GM12875 (cell line): ENCODE data around the gene IGF2BP2.

ENCODE experiments used
- H3K4me3 ChIP-seq: one replicate; pipeline ENCODE4 v1.5.1; 2011; ENCODE audit warnings: low read depth, low read length, control low read depth
- TF ChIP-seq, protein P1 (sequence below): IDR thresholded peaks from 2 replicates; pipeline ENCODE4 v1.5.1; 2011; ENCODE audit warnings: low read depth, mild to moderate bottlenecking, control low read depth, inconsistent platforms, low read length, moderate library complexity, borderline replicate concordance; ENCODE audit not compliant: insufficient read depth

Gene IGF2BP2

DNA sequence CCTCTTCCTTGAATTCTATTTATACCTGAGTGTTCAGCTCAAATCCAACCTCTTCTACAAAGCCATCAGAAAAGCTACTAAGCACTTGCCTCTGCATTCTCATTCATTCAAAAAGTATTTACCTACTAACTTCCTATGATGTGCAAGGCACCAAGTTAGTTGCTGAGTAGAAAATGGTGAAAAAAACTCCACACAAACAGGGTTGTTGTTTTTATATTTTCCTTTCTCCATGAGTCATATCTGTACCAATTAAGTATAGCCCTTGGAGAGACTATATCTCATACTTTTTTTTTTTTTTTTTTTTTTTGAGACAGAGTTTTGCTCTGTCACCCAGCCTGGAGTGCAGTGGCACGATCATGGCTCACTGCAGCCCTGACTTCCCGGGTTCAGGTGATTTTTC lies 67.7 kb downstream of the IGF2BP2 start:
- H3K4me3 ChIP-seq = no peak overlapping the region
- TF ChIP-seq, protein P1, sequence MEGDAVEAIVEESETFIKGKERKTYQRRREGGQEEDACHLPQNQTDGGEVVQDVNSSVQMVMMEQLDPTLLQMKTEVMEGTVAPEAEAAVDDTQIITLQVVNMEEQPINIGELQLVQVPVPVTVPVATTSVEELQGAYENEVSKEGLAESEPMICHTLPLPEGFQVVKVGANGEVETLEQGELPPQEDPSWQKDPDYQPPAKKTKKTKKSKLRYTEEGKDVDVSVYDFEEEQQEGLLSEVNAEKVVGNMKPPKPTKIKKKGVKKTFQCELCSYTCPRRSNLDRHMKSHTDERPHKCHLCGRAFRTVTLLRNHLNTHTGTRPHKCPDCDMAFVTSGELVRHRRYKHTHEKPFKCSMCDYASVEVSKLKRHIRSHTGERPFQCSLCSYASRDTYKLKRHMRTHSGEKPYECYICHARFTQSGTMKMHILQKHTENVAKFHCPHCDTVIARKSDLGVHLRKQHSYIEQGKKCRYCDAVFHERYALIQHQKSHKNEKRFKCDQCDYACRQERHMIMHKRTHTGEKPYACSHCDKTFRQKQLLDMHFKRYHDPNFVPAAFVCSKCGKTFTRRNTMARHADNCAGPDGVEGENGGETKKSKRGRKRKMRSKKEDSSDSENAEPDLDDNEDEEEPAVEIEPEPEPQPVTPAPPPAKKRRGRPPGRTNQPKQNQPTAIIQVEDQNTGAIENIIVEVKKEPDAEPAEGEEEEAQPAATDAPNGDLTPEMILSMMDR = no peak

DNA sequence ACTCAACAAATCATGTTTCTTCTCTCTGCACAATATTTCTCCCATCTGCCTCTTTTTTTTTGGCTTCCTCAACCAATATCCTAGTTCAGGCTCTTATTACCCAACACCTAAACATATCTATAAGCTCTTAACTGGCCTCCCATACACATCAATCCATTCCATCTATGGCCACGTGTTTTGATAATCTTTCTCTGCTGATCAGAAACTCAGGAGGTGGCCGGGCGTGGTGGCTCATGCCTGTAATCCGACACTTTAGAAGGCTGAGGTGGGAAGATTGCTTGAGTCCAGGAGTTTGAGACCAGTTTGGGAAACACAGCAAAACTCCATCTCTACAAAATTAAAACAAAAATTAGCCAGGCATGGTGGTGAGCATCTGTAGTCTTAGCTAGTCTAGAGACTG lies 68.4 kb downstream of the IGF2BP2 start:
- TF ChIP-seq, protein P1 = no peak
- no peak overlapping the region for H3K4me3 ChIP-seq

DNA sequence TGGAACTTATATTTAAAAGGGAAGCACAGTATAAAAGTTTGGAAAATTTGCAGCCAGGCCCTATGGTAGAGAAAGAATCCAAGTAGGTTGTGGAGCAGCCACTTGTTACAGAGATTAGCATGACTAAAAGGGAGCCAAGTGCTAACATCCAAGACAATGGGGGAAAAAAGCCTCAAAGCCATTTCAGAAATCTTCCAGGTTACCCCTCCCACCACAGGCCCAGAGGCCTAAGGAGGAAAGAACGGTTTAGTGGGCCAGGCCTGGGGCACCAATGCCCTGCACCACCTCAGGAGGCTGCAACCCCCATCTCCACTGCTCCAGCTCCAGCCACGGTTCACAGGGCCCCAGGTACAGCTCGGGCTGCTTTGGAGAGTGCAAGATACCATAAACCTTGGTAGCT lies 69.9 kb downstream of the IGF2BP2 start:
- TF ChIP-seq, protein P1 = no peak
- H3K4me3 ChIP-seq = no peak overlapping the region

DNA sequence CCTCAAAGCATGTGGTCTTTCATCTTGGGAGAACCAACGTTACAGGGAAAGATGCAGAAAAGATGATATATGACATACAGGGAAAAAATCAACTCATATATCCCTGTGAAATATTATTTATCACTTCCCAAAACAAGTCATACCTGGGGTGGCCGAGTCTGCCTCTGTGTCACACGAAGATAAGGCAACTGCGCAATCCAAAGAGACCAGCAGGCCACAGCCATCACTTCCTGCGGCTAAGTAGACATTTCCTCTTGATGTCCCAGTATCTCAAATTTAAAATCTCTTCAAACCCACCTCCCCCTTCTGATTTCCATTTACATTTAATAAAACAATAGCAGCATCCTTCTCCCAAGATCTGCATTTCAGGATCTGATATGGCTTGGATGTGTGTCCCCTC lies 71.5 kb downstream of the IGF2BP2 start:
- TF ChIP-seq, protein P1 = no peak
- H3K4me3 ChIP-seq = no peak overlapping the region

DNA sequence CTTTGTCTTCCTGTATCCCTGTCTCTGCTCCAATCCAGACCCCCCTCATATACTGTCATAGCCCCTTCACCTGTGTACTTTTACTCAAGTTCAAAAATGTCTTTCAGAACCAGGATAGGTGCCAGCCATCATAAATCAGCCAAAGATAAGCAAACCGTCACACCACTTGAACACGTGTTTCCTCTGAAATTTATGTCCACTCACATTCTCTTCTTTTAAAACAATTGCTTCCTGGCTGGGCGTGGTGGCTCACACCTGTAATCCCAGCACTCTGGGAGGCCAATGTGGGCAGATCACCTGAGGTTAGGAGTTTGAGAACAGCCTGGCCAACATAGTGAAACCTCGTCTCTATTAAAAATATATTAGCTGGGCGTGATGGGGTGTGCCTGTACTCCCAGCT lies 74.1 kb downstream of the IGF2BP2 start:
- H3K4me3 ChIP-seq = no peak overlapping the region

DNA sequence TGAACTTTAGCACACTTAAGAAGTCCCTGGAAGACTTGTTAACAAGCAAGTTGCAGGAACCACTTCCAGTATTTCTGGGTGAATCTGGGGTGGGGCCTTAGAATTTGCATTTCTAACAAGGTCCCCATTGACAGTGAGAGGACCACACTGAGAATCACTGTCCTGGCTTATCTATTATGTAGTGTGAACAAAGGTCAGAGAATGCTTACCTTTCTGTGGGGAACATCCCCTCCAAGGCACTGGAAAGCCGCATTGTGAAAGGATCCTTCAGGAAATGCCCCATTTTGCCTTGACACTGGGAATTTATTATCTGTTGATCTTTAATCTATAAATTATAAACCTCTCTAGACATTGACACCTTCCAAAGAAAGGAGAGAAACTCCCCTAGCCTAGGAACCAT lies 74.8 kb downstream of the IGF2BP2 start:
- no peak overlapping the region for H3K4me3 ChIP-seq
- TF ChIP-seq, protein P1 = no peak

More for the DNA sequence above, 74.1 kb downstream of the IGF2BP2 start:
- TF ChIP-seq, protein P1 = no peak

DNA sequence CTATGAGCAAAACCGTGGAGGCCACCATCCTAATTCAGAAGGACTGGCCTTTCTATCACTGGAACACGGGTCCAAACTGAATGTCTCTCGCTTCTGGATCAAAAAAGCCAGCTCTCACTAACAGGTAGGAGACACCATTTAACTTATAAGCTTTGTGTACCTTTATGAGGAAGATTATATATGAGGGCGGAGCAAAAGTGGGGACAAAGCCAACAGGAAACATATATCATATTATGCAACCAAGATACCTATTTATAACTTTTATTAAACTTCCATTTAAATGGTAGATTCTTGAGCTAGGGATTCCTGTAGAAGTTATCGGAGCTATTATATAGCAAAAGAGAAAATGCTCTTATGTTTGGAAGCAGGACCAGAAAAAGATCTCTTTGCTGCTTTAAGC lies 78.4 kb downstream of the IGF2BP2 start:
- no peak overlapping the region for H3K4me3 ChIP-seq
- TF ChIP-seq, protein P1 = no peak
